NCI-H82 (cell line): ENCODE measurements around the gene ZNF93.
"Not testable (repeated sequence)": the region's sequence is repeated elsewhere in the genome, so short reads cannot be mapped to it uniquely, and the experiment has no call there.

ENCODE experiments used
- DNase-seq: peaks from one replicate; lab custom pipeline; 2025; lab: John Stamatoyannopoulos, UW

The ZNF93 gene

GRCh38 chr19:19938449-19938848 lies 37.7 kb downstream of the ZNF93 start:
- no peak for DNase-seq

- DNase-seq, result no peak
Observed at GRCh38 chr19:19943848-19944582, 43.3 kb downstream of the ZNF93 start.

- no peak for DNase-seq
Observed at GRCh38 chr19:19944583-19944880, 43.8 kb downstream of the ZNF93 start.

GRCh38 chr19:19946226-19946625 lies 45.5 kb downstream of the ZNF93 start:
- DNase-seq, result no peak

- DNase-seq, result no peak
Observed at GRCh38 chr19:19948800-19949199, 48.1 kb downstream of the ZNF93 start.

- DNase-seq, result no peak
Observed at GRCh38 chr19:19955208-19955607, 54.5 kb downstream of the ZNF93 start.

GRCh38 chr19:19956434-19957075 lies 55.8 kb downstream of the ZNF93 start:
- peak; percentile 41 for DNase-seq

GRCh38 chr19:19957766-19958165 lies 57.0 kb downstream of the ZNF93 start:
- not testable (repeated sequence) for DNase-seq

- DNase-seq, result peak; percentile 82
Observed at GRCh38 chr19:19959151-19959799, 58.5 kb downstream of the ZNF93 start.

GRCh38 chr19:19964416-19964815 lies 63.7 kb downstream of the ZNF93 start:
- DNase-seq, result no peak

- DNase-seq, result not testable (repeated sequence)
Observed at GRCh38 chr19:19966126-19966525, 65.4 kb downstream of the ZNF93 start.

GRCh38 chr19:19966862-19967261 lies 66.1 kb downstream of the ZNF93 start:
- no peak for DNase-seq
